Fibroblast of pulmonary artery (primary cell): ENCODE data around the gene TMC6.
"Not testable (repeated sequence)": the region's sequence is repeated elsewhere in the genome, so short reads cannot be mapped to it uniquely, and the experiment has no call there.

Experiments used
- DNase-seq: peaks from one replicate; pipeline ENCODE4 v3.0.0-alpha.2; 2010; ENCODE audit warnings: low read depth
- H3K4me3 ChIP-seq: replicated peaks from 2 replicates; pipeline ENCODE4 v1.5.1; 2011; ENCODE audit warnings: low read depth, mild to moderate bottlenecking, control low read depth, low read length, moderate library complexity
- CTCF ChIP-seq: IDR thresholded peaks from 2 replicates; pipeline ENCODE4 v1.5.1; 2011; ENCODE audit warnings: mild to moderate bottlenecking, control low read depth, low read length, inconsistent platforms; ENCODE audit errors: missing control alignments

TMC6 gene

DNA sequence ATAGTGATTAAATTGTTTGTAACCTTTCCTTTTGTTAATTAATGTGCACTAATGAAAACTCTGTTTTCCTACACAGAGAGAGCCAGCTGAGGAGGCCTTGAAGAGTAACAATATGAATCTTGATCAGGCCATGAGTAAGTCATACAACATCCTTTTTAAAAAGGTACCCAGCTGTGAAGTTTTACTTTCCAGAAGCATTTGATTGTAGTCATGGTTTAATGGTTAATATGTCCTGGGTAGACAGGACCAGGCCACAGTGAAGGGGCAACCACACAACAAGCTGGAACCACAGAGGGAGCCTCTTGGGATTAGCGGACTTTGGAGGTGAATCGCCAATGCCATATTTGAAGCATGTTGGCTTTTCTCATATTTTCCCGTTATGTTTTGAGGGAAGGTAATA, 55.6 kb downstream of the TMC6 start:
- H3K4me3 ChIP-seq: no peak overlapping the region
- DNase-seq: no peak
- no peak for TF ChIP-seq CTCF

- TF ChIP-seq CTCF: no peak
- H3K4me3 ChIP-seq: no peak overlapping the region
- DNase-seq: no peak
These were observed 58.9 kb downstream of the TMC6 start for GRCh38 chr17:78069695-78070094.

DNA sequence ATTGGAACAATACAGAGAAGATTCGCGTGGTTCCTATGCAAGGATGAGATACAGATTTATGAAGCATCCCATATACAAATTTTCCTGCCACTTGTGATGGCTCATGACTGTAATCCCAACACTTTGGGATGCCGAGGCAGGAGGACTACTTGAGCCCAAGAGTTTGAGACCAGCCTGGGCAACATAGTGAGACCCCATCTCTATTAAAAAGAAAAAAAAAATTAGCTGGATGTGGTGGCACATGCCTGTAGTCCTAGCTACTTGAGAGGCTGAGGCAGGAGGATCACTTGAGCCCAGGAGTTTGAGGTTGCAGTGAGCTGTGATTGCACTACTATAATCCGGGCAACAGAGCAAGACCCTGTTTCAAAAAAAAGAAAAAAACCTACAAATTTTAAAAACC, 61.6 kb downstream of the TMC6 start:
- not testable (repeated sequence) for H3K4me3 ChIP-seq, DNase-seq

- no peak overlapping the region for H3K4me3 ChIP-seq
- TF ChIP-seq CTCF: no peak
- DNase-seq: no peak
These were observed 63.8 kb downstream of the TMC6 start for GRCh38 chr17:78064708-78065107.

GRCh38 chr17:78063489-78063888, 65.1 kb downstream of the TMC6 start:
- TF ChIP-seq CTCF: no peak
- DNase-seq: no peak

DNA sequence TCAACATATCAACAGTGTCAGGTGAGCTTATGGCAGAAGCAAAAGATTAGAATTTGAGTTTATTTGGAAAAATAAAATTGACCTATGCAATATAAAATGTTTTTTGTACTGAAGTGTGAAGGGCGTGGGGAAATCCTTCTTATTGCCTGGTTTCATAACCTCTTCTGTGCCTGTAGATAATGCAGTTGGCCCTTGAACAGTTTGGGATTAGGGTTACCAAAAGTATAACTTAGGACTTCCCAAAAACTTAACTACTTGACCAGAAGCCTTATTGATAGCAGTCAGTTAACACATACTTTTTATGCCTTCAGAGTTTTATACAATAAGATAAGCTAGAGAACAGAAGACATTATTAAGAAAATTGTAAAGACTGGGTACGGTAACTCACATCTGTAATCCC, 66.0 kb downstream of the TMC6 start:
- TF ChIP-seq CTCF: no peak
- no peak for DNase-seq
- H3K4me3 ChIP-seq: no peak overlapping the region

More at GRCh38 chr17:78063489-78063888, 65.1 kb downstream of the TMC6 start:
- no peak overlapping the region for H3K4me3 ChIP-seq
